ENCODE results near the gene PDIA2.
"Not testable (repeated sequence)": the region's sequence is repeated elsewhere in the genome, so short reads cannot be mapped to it uniquely, and the experiment has no call there.

Gene PDIA2

GRCh38 chr16:324201-324450, 41.2 kb downstream of the PDIA2 start:
- Histone ChIP-seq H3K36me3 (ENCODE audit: insufficient read depth, low read length) (peaks cover 2% of the 10 kb centered on the region; the same call in 1 of the 2 replicates), H3K4me1 (ENCODE audit: insufficient read depth, low read length) (peaks cover 4% of the 10 kb centered on the region; the same call in 1 of the 2 replicates), H3K27me3 (ENCODE audit: insufficient read depth, low read length) (no peaks in the 10 kb centered on the region), H3K9me3 (ENCODE audit: insufficient read depth, low read depth, low read length) (no peaks in the 10 kb centered on the region), H3K27ac (ENCODE audit: low read depth, low read length) (no peak overlapping the region), H3K4me3 (ENCODE audit: low read length) (no peak overlapping the region), H3K9ac (ENCODE audit: low read depth, low read length) (no peak overlapping the region)
- 91% methylated on average over 17 of the region's 17 CpGs for WGBS

GRCh38 chr16:324451-325334, 41.7 kb downstream of the PDIA2 start:
- Histone ChIP-seq H3K27ac (ENCODE audit: low read depth, low read length) (0 out of 2 replicates have a peak overlapping the region, but pooled peaks have one; percentile 18), H3K4me1 (ENCODE audit: insufficient read depth, low read length) (peaks cover 3% of the 10 kb centered on the region; the same call in 1 of the 2 replicates), H3K9me3 (ENCODE audit: insufficient read depth, low read depth, low read length) (no peaks in the 10 kb centered on the region), H3K27me3 (ENCODE audit: insufficient read depth, low read length) (no peaks in the 10 kb centered on the region), H3K4me3 (ENCODE audit: low read length) (no peak overlapping the region), H3K36me3 (ENCODE audit: insufficient read depth, low read length) (no peaks in the 10 kb centered on the region), H3K9ac (ENCODE audit: low read depth, low read length) (peak overlapping the region; percentile 16; the same call in 1 of the 2 replicates)
- WGBS = 87% methylated on average over 55 of the region's 55 CpGs

- H3K4me1 ChIP-seq (ENCODE audit: insufficient read depth, low read length) = peaks cover 3% of the 10 kb centered on the region; the same call in 1 of the 2 replicates
- no peak overlapping the region for H3K9ac ChIP-seq (ENCODE audit: low read depth, low read length)
- H3K4me3 ChIP-seq (ENCODE audit: low read length) = no peak overlapping the region
Observed at GRCh38 chr16:325375-326145, 42.6 kb downstream of the PDIA2 start.

GRCh38 chr16:330741-331140, 47.8 kb downstream of the PDIA2 start:
- Histone ChIP-seq H3K9ac (ENCODE audit: low read depth, low read length) (no peak overlapping the region), H3K4me3 (ENCODE audit: low read length) (no peak overlapping the region), H3K27me3 (ENCODE audit: insufficient read depth, low read length) (no peaks in the 10 kb centered on the region), H3K36me3 (ENCODE audit: insufficient read depth, low read length) (no peaks in the 10 kb centered on the region), H3K4me1 (ENCODE audit: insufficient read depth, low read length) (peaks cover 7% of the 10 kb centered on the region; the same call in 1 of the 2 replicates), H3K9me3 (ENCODE audit: insufficient read depth, low read depth, low read length) (no peaks in the 10 kb centered on the region), H3K27ac (ENCODE audit: low read depth, low read length) (no peak overlapping the region)
- 87% methylated on average over 2 of the region's 2 CpGs for WGBS

More at GRCh38 chr16:325375-326145, 42.6 kb downstream of the PDIA2 start:
- WGBS = 94% methylated on average over 28 of the region's 28 CpGs
- Histone ChIP-seq H3K27ac (ENCODE audit: low read depth, low read length) (no peak overlapping the region), H3K27me3 (ENCODE audit: insufficient read depth, low read length) (no peaks in the 10 kb centered on the region), H3K36me3 (ENCODE audit: insufficient read depth, low read length) (no peaks in the 10 kb centered on the region), H3K9me3 (ENCODE audit: insufficient read depth, low read depth, low read length) (no peaks in the 10 kb centered on the region)

- not testable (repeated sequence) for H3K9me3 ChIP-seq (ENCODE audit: insufficient read depth, low read depth, low read length); H3K9ac ChIP-seq (ENCODE audit: low read depth, low read length); H3K36me3 ChIP-seq (ENCODE audit: insufficient read depth, low read length); H3K4me1 ChIP-seq (ENCODE audit: insufficient read depth, low read length); H3K27me3 ChIP-seq (ENCODE audit: insufficient read depth, low read length); H3K4me3 ChIP-seq (ENCODE audit: low read length); H3K27ac ChIP-seq (ENCODE audit: low read depth, low read length)
- WGBS = 76% methylated on average over 6 of the region's 6 CpGs
Observed at GRCh38 chr16:331181-331814, 48.3 kb downstream of the PDIA2 start.

GRCh38 chr16:333406-334094, 50.6 kb downstream of the PDIA2 start:
- no peak overlapping the region for H3K4me3 ChIP-seq (ENCODE audit: low read length)
- H3K4me1 ChIP-seq (ENCODE audit: insufficient read depth, low read length) = peaks cover 4% of the 10 kb centered on the region; the same call in 1 of the 2 replicates
- H3K9ac ChIP-seq (ENCODE audit: low read depth, low read length) = no peak overlapping the region
- H3K9me3 ChIP-seq (ENCODE audit: insufficient read depth, low read depth, low read length) = no peaks in the 10 kb centered on the region
- no peaks in the 10 kb centered on the region for H3K36me3 ChIP-seq (ENCODE audit: insufficient read depth, low read length)
- no peaks in the 10 kb centered on the region for H3K27me3 ChIP-seq (ENCODE audit: insufficient read depth, low read length)
- WGBS = 94% methylated on average over 5 of the region's 6 CpGs
- H3K27ac ChIP-seq (ENCODE audit: low read depth, low read length) = no peak overlapping the region

GRCh38 chr16:334164-334832, 51.3 kb downstream of the PDIA2 start:
- not testable (repeated sequence) for H3K27ac ChIP-seq (ENCODE audit: low read depth, low read length); H3K27me3 ChIP-seq (ENCODE audit: insufficient read depth, low read length); H3K4me3 ChIP-seq (ENCODE audit: low read length); H3K4me1 ChIP-seq (ENCODE audit: insufficient read depth, low read length); H3K9ac ChIP-seq (ENCODE audit: low read depth, low read length); H3K36me3 ChIP-seq (ENCODE audit: insufficient read depth, low read length); H3K9me3 ChIP-seq (ENCODE audit: insufficient read depth, low read depth, low read length)
- 98% methylated on average over 5 of the region's 5 CpGs for WGBS

GRCh38 chr16:334861-335632, 52.1 kb downstream of the PDIA2 start:
- not testable (repeated sequence) for H3K9ac ChIP-seq (ENCODE audit: low read depth, low read length)
- WGBS = 95% methylated on average over 10 of the region's 11 CpGs

GRCh38 chr16:336269-336668, 53.3 kb downstream of the PDIA2 start:
- Histone ChIP-seq H3K36me3 (ENCODE audit: insufficient read depth, low read length) (no peaks in the 10 kb centered on the region), H3K27me3 (ENCODE audit: insufficient read depth, low read length) (no peaks in the 10 kb centered on the region), H3K9me3 (ENCODE audit: insufficient read depth, low read depth, low read length) (no peaks in the 10 kb centered on the region), H3K4me3 (ENCODE audit: low read length) (no peak overlapping the region), H3K27ac (ENCODE audit: low read depth, low read length) (no peak overlapping the region), H3K9ac (ENCODE audit: low read depth, low read length) (no peak overlapping the region), H3K4me1 (ENCODE audit: insufficient read depth, low read length) (peaks cover 4% of the 10 kb centered on the region; the same call in 1 of the 2 replicates)
- 95% methylated on average over 11 of the region's 11 CpGs for WGBS

More at GRCh38 chr16:334861-335632, 52.1 kb downstream of the PDIA2 start:
- not testable (repeated sequence) for H3K27ac ChIP-seq (ENCODE audit: low read depth, low read length); H3K9me3 ChIP-seq (ENCODE audit: insufficient read depth, low read depth, low read length); H3K27me3 ChIP-seq (ENCODE audit: insufficient read depth, low read length); H3K4me1 ChIP-seq (ENCODE audit: insufficient read depth, low read length); H3K4me3 ChIP-seq (ENCODE audit: low read length); H3K36me3 ChIP-seq (ENCODE audit: insufficient read depth, low read length)

Data from HUES64 (cell line).